Keratinocyte (primary cell): Measurements from ENCODE around the gene SEPTIN14. TPM values are rescaled to one million over a fixed set of nuclear protein-coding genes. Genes with fewer than 3 reads are reported as not detected.

Source experiments
- DNase-seq: peaks from one replicate; pipeline ENCODE4 v3.0.0-alpha.2; 2011; ENCODE audit warnings: low read depth, missing footprints, low spot score
- FAIRE-seq: peaks from 2 replicates; lab custom pipeline; 2011; peaks lifted over from hg19 to GRCh38; lab: Jason Lieb, UNC
- H2AFZ ChIP-seq: 2 replicates; pipeline ENCODE4 v1.6.0; 2012; ENCODE audit warnings: low read length, control low read depth, inconsistent platforms; ENCODE audit not compliant: control insufficient read depth
- H3K27ac ChIP-seq: 2 replicates; pipeline ENCODE4 v1.5.1; 2011; ENCODE audit warnings: low read length; ENCODE audit not compliant: control insufficient read depth, insufficient read depth
- H3K27me3 ChIP-seq: 3 replicates; pipeline ENCODE4 v1.6.0; 2011; ENCODE audit warnings: low read length; ENCODE audit not compliant: control insufficient read depth, insufficient read depth; ENCODE audit errors: extremely low read depth
- H3K36me3 ChIP-seq, 2 experiments: 2 replicates in 1 of 2; 3 replicates in 1 of 2; pipeline ENCODE4 v1.5.1; 2011; ENCODE audit warnings: low read length in 2 of 2, mild to moderate bottlenecking in 1 of 2; ENCODE audit not compliant: control insufficient read depth in 2 of 2, insufficient read depth in 2 of 2; ENCODE audit errors: extremely low read depth in 1 of 2
- H3K4me1 ChIP-seq: 3 replicates; pipeline ENCODE4 v1.5.1; 2011; ENCODE audit warnings: low read length; ENCODE audit not compliant: control insufficient read depth, insufficient read depth; ENCODE audit errors: extremely low read depth
- H3K4me2 ChIP-seq: 3 replicates; pipeline ENCODE4 v1.6.0; 2011; ENCODE audit warnings: low read depth, low read length; ENCODE audit not compliant: control insufficient read depth, insufficient read depth; ENCODE audit errors: extremely low read depth
- H3K4me3 ChIP-seq, 3 experiments: fragments of 200-600 bp in 1 of 3; sonication (generic) in 1 of 3; 2 replicates in 2 of 3; 3 replicates in 1 of 3; pipeline ENCODE4 v1.5.1; 2011 to 2016; ENCODE audit warnings: low read length in 3 of 3, mild to moderate bottlenecking in 3 of 3, control low read depth in 2 of 3, inconsistent platforms in 1 of 3, low read depth in 1 of 3, mixed read lengths in 1 of 3, mixed run types in 1 of 3, moderate library complexity in 1 of 3; ENCODE audit not compliant: control insufficient read depth in 2 of 3, insufficient read depth in 2 of 3; ENCODE audit errors: extremely low read depth in 1 of 3
- H3K79me2 ChIP-seq: 2 replicates; pipeline ENCODE4 v1.6.0; 2012; ENCODE audit warnings: low read length; ENCODE audit not compliant: control insufficient read depth, insufficient read depth
- H3K9ac ChIP-seq: 3 replicates; pipeline ENCODE4 v1.6.0; 2011; ENCODE audit warnings: low read length; ENCODE audit not compliant: control insufficient read depth, insufficient read depth; ENCODE audit errors: extremely low read depth
- H3K9me1 ChIP-seq: 3 replicates; pipeline ENCODE4 v1.6.0; 2011; ENCODE audit warnings: low read length; ENCODE audit not compliant: control insufficient read depth, insufficient read depth; ENCODE audit errors: extremely low read depth
- H3K9me3 ChIP-seq: 2 replicates; pipeline ENCODE4 v1.5.1; 2012; ENCODE audit warnings: low read depth, low read length; ENCODE audit not compliant: control insufficient read depth
- H4K20me1 ChIP-seq: 3 replicates; pipeline ENCODE4 v1.6.0; 2011; ENCODE audit warnings: low read length; ENCODE audit not compliant: control insufficient read depth, insufficient read depth; ENCODE audit errors: extremely low read depth
- CTCF ChIP-seq, 3 experiments: IDR thresholded peaks in 1 of 3; conservative IDR thresholded peaks in 1 of 3; optimal IDR thresholded peaks in 1 of 3; 2 replicates in 2 of 3; 3 replicates in 1 of 3; pipeline versions ENCODE3 to v1.5.1; 2011; ENCODE audit warnings: low read length in 3 of 3, mild to moderate bottlenecking in 3 of 3, moderate library complexity in 2 of 3, control low read depth in 1 of 3, inconsistent platforms in 1 of 3; ENCODE audit not compliant: insufficient read depth in 2 of 3; ENCODE audit errors: extremely low read depth in 1 of 3
- EZH2 ChIP-seq: IDR thresholded peaks from one replicate; pipeline ENCODE4 v1.6.1; 2012; ENCODE audit warnings: inconsistent platforms, mild to moderate bottlenecking, low read length, moderate library complexity
- dilution Hi-C: fragments of 300-500 bp; cut with MboI; formaldehyde crosslinking; loops from one replicate; pipeline ENCODE4 v1.7.0; 2020; ENCODE audit warnings: low sequenced_read_pairs; ENCODE audit not compliant: extremely low pct_ligation_motif_present
- polyA plus RNA-seq, 5 experiments: library from polyadenylated mRNA; depleted of rRNA in 3 of 5; stranded (reverse) in 3 of 5; stranded (forward) in 1 of 5; unstranded in 1 of 5; fragments of >200 nt; gene quantifications; 1 replicate in 1 of 5; 2 replicates in 3 of 5; 3 replicates in 1 of 5; pipeline versions ENCODE4 v1.2.1 to v1.2.3, GENCODE V29; 2011 to 2012; ENCODE audit warnings: missing spikeins in 2 of 5, low read depth in 1 of 5, low replicate concordance in 1 of 5

The SEPTIN14 gene
- polyA plus RNA-seq, 1 donor (not counting 4 experiments of a cell fraction or from before 2014, with no cell fraction given): not detected

DNA sequence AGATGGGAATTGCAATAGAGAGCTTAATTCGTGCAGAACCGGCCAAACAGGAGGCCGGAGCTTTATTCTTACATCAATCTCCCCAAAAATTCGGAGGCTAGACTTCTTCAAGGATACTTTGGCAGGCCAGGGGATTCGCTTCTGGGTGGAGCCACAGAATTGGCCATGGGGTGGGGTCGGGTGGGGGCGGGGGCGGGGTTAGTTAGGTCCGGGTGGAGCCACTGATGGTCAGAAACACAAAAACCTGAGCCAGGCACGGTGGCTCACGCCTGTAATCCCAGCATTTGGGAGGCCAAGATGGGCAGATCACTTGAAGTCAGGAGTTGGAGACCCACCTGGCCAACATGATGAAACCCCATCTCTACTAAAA, 87.5 kb downstream of the SEPTIN14 start:
- Histone ChIP-seq H3K36me3 (no peaks in the 10 kb centered on the region), H3K4me1 (peaks cover 6% of the 10 kb centered on the region), H3K4me3 (peak overlapping the region in 1 of 3 experiments; percentile 27), H3K79me2 (no peaks in the 10 kb centered on the region), H4K20me1 (no peaks in the 10 kb centered on the region), H3K9me1 (no peaks in the 10 kb centered on the region), H3K27me3 (no peaks in the 10 kb centered on the region), H3K27ac (no peak overlapping the region), H3K9ac (no peak overlapping the region), H3K9me3 (no peaks in the 10 kb centered on the region), H3K4me2 (peak overlapping the region; percentile 67), H2AFZ (peak overlapping the region; percentile 56)
- TF ChIP-seq CTCF (optimal IDR thresholded peaks at IDR 0.05 in 1 of 3, IDR thresholded peaks at IDR 0.05 in 1 of 3, conservative IDR thresholded peaks at IDR 0.05 in 1 of 3; ENCODE audit: extremely low read depth in 1 of 3, insufficient read depth in 2 of 3, low read length in 3 of 3) (no peak), EZH2 (no peak)
- no peak for DNase-seq
- no peak for FAIRE-seq
- dilution Hi-C loops: no loop called here

DNA sequence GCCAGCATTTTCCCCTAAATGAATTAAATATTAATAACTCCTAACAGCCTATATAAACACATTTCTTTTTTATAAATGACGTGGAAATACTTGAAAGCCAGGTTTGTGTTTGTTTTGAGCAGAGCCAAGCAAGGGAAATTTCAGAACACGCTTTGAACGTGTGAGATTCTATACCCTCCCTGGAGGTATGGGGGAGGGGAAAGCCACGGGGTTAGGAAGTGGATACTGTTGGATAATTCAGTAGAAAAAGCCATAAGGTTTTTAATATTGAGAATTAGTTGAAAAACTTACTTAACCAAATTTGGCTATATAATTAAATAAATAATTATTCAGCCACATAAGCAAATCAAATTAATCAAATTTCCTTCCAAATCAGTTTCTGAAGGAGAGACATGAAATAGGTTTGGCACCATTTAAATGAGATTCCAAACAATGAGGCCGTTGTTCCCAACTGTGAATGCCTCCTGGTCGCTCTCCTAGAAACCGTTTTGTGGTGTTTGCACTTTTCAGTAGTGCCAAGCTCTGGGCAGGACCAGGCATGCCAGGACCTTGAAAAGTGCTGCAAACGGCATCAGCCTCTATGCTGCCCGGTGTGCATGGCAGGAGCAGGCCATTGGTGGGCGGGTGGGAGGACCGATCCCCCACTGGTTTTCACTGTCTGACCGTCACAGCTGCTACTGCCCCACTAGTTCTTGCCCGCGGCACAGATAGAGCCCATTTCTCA, 88.1 kb downstream of the SEPTIN14 start:
- no peaks in the 10 kb centered on the region for H4K20me1 ChIP-seq
- peaks cover 6% of the 10 kb centered on the region for H3K4me1 ChIP-seq
- peak overlapping the region; percentile 67 for H3K4me2 ChIP-seq
- peak overlapping the region; percentile 41 for H3K9ac ChIP-seq
- no peak for TF ChIP-seq EZH2
- no peak for TF ChIP-seq CTCF (optimal IDR thresholded peaks at IDR 0.05 in 1 of 3, IDR thresholded peaks at IDR 0.05 in 1 of 3, conservative IDR thresholded peaks at IDR 0.05 in 1 of 3; ENCODE audit: extremely low read depth in 1 of 3, insufficient read depth in 2 of 3, low read length in 3 of 3)
- no peaks in the 10 kb centered on the region for H3K9me3 ChIP-seq
- dilution Hi-C loops: no loop called here
- H2AFZ ChIP-seq: peak overlapping the region; percentile 56
- FAIRE-seq (peak; percentile 100), DNase-seq (peak; percentile 2)
- H3K9me1 ChIP-seq: no peaks in the 10 kb centered on the region
- no peaks in the 10 kb centered on the region for H3K27me3 ChIP-seq
- no peaks in the 10 kb centered on the region for H3K36me3 ChIP-seq
- H3K79me2 ChIP-seq: no peaks in the 10 kb centered on the region
- peak overlapping the region in 2 of 3 experiments; percentile 25 to 27 for H3K4me3 ChIP-seq
- H3K27ac ChIP-seq: peak overlapping the region; percentile 60
